ENCODE results near the gene ACP3. TPM values are rescaled to one million over a fixed set of nuclear protein-coding genes. Genes with fewer than 3 reads are reported as not detected.

Gene ACP3
- total and polyA plus RNA-seq, 2 of the 4 experiments (the other 2 are of a cell fraction) = 0.36 to 0.54 TPM

GRCh38 chr3:132378846-132379245, 61.6 kb downstream of the ACP3 start:
- Histone ChIP-seq H3K4me3 (ENCODE audit: insufficient read depth, low read depth, low read length) (no peak overlapping the region), H3K4ac (ENCODE audit: low read depth, low read length) (no peak overlapping the region), H2BK15ac (ENCODE audit: low read depth, low read length) (no peak overlapping the region), H3K23ac (ENCODE audit: low read depth, low read length) (no peak overlapping the region), H3K27me3 (ENCODE audit: control insufficient read depth, insufficient read depth, low read length) (peaks cover 1% of the 10 kb centered on the region; the same call in 1 of the 2 replicates), H2BK5ac (ENCODE audit: low read depth, low read length, poor library complexity, severe bottlenecking) (no peak overlapping the region), H2BK120ac (ENCODE audit: low read depth, low read length) (no peak overlapping the region), H2AFZ (replicated peaks; ENCODE audit: low read length, poor library complexity) (no peak overlapping the region), H3K4me2 (ENCODE audit: low read depth, low read length) (no peak overlapping the region), H3K9ac (ENCODE audit: low read depth, low read length) (no peak overlapping the region), H4K8ac (ENCODE audit: low read depth in 2 of 2, low read length in 2 of 2) (no peak overlapping the region), H2BK20ac (ENCODE audit: low read depth, low read length) (no peak overlapping the region), H3K9me1 (ENCODE audit: insufficient read depth, low read length) (no peaks in the 10 kb centered on the region), H2AK5ac (ENCODE audit: low read depth, low read length) (no peak overlapping the region), H3K4me1 (ENCODE audit: control insufficient read depth, insufficient read depth, low read length) (no peaks in the 10 kb centered on the region), H4K91ac (ENCODE audit: insufficient read depth, low read depth, low read length) (no peak overlapping the region), H3K56ac (ENCODE audit: extremely low read depth, insufficient read depth, low read length) (no peak overlapping the region), H2AK9ac (replicated peaks; ENCODE audit: low read depth, low read length, poor library complexity) (no peak overlapping the region), H3K9me3 (ENCODE audit: control insufficient read depth, insufficient read depth, low read length) (no peaks in the 10 kb centered on the region), H4K20me1 (ENCODE audit: insufficient read depth, low read length) (no peaks in the 10 kb centered on the region), H4K5ac (ENCODE audit: low read depth, low read length) (no peak overlapping the region), H3K14ac (replicated peaks; ENCODE audit: low read depth, low read length) (no peak overlapping the region), H3K79me1 (ENCODE audit: low read depth in 1 of 2, low read length in 2 of 2) (no peaks in the 10 kb centered on the region), H3K27ac (ENCODE audit: insufficient read depth, low read length) (no peak overlapping the region), H3K18ac (ENCODE audit: low read depth, low read length) (no peak overlapping the region), H3K36me3 (ENCODE audit: control insufficient read depth, insufficient read depth, low read length) (no peaks in the 10 kb centered on the region)
- ChIA-PET POLR2A (ENCODE audit: unreplicated experiment) (no interaction called here), CTCF (no interaction called here)
- no peak for DNase-seq
- in situ Hi-C loops (cut with MboI; ENCODE audit: low sequenced_read_pairs) (no loop called here), dilution Hi-C loops (cut with HindIII; ENCODE audit: low sequenced_read_pairs, unreplicated experiment) (no loop called here), intact Hi-C loops (cut with micrococcal nuclease) (no loop called here)
- TF ChIP-seq CTCF (conservative IDR thresholded peaks at IDR 0.05; ENCODE audit: low read depth, low read length) (no peak), SMC3 (IDR thresholded peaks at IDR 0.05; ENCODE audit: low read depth, low read length) (no peak), CHD1 (IDR thresholded peaks at IDR 0.05; ENCODE audit: low read depth, low read length) (no peak), RAD21 (IDR thresholded peaks at IDR 0.05; ENCODE audit: low read length) (no peak), MAFK (IDR thresholded peaks at IDR 0.05; ENCODE audit: low read depth, low read length) (no peak), POLR2A (IDR thresholded peaks at IDR 0.05; ENCODE audit: low read depth, low read length) (no peak), RFX5 (IDR thresholded peaks at IDR 0.05; ENCODE audit: low read depth, low read length) (no peak), MAZ (IDR thresholded peaks at IDR 0.05; ENCODE audit: borderline replicate concordance, low read depth, low read length) (no peak)
- ATAC-seq (ENCODE audit: low read depth) = no peak
- no TSS peak for BruUV-seq (replicated peaks)
- WGBS, 2 experiments (ENCODE audit: extremely low coverage in 2 of 2, insufficient read length in 1 of 2) = no CpG with 5 or more reads among the region's 2 CpGs
